HuH-7 (cell line): ENCODE data around the gene DHCR24.
"Not testable (repeated sequence)": the region's sequence is repeated elsewhere in the genome, so short reads cannot be mapped to it uniquely, and the experiment has no call there.

Experiments
- DNase-seq: peaks from one replicate; pipeline ENCODE4 v3.0.0; 2011; ENCODE audit warnings: low spot score

The DHCR24 gene

GRCh38 chr1:54888080-54888733, 1.2 kb upstream of the DHCR24 start:
- DNase-seq, result peak; percentile 69

GRCh38 chr1:54887665-54888071, 673 bp upstream of the DHCR24 start:
- DNase-seq, result no peak

GRCh38 chr1:54885807-54886723, 930 bp downstream of the DHCR24 start:
- DNase-seq, result no peak

GRCh38 chr1:54885237-54885679, 1.7 kb downstream of the DHCR24 start:
- no peak for DNase-seq

- DNase-seq, result no peak
Observed at GRCh38 chr1:54884768-54885167, 2.2 kb downstream of the DHCR24 start.

- no peak for DNase-seq
Observed at GRCh38 chr1:54884135-54884586, 2.8 kb downstream of the DHCR24 start.

GRCh38 chr1:54883349-54884102, 3.5 kb downstream of the DHCR24 start:
- DNase-seq, result no peak

GRCh38 chr1:54882519-54882918, 4.5 kb downstream of the DHCR24 start:
- DNase-seq, result no peak

- not testable (repeated sequence) for DNase-seq
Observed at GRCh38 chr1:54881604-54882003, 5.4 kb downstream of the DHCR24 start.

GRCh38 chr1:54879872-54880271, 7.1 kb downstream of the DHCR24 start:
- DNase-seq, result no peak

GRCh38 chr1:54876814-54877213, 10.2 kb downstream of the DHCR24 start:
- DNase-seq, result no peak

- no peak for DNase-seq
Observed at GRCh38 chr1:54875000-54875399, 12.0 kb downstream of the DHCR24 start.

- no peak for DNase-seq
Observed at GRCh38 chr1:54874079-54874830, 12.7 kb downstream of the DHCR24 start.

- no peak for DNase-seq
Observed at GRCh38 chr1:54872036-54872331, 15.0 kb downstream of the DHCR24 start.

- no peak for DNase-seq
Observed at GRCh38 chr1:54871275-54872035, 15.5 kb downstream of the DHCR24 start.

GRCh38 chr1:54870869-54871268, 16.1 kb downstream of the DHCR24 start:
- no peak for DNase-seq

GRCh38 chr1:54869173-54869851, 17.7 kb downstream of the DHCR24 start:
- DNase-seq, result no peak

GRCh38 chr1:54867717-54868057, 19.3 kb downstream of the DHCR24 start:
- DNase-seq, result peak; percentile 58

GRCh38 chr1:54866801-54867716, 19.9 kb downstream of the DHCR24 start:
- no peak for DNase-seq
